ENCODE data around the gene INTU. TPM values are rescaled to one million over a fixed set of nuclear protein-coding genes. Genes with fewer than 3 reads are reported as not detected.

INTU gene
- total RNA-seq, 4 donors from 2014 or later = 4.1 to 6.0 (median 4.8) TPM

DNA sequence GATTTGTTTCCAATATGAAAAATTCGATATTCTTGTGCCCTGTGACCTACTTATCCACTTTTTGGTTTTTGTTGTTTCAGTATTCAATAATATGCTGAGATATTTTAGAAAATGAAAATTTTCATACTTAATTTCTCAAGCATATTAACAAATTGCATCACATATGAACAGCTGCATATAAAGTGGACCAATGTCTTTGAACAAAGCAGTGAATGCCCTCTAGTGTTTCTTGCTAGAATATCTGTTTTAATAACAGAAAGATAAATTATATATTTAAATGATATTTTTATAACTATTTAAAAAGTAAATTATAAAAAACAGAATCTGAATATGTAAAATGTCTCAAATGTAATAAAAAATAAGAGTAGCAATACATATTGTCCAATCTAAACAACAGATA lies 31.7 kb upstream of the INTU start:
- in situ Hi-C loops (cut with MboI; ENCODE audit: low pct_ligation_motif_present in 1 of 4, low pct_unique_long_range_greater_than_20kb in 1 of 4, low sequenced_read_pairs in 3 of 4) = loop anchor here in 1 of 4 donors (25.0 kb wide), 1 partner anchor 136 kb away; the partner anchor contains the start of gene SLC25A31
- H3K36me3 ChIP-seq = no peaks in the 10 kb centered on the region
- intact Hi-C loops (cut with DNase I; ENCODE audit: low total_unique reads) = no loop called here
- H3K4me3 ChIP-seq = no peak overlapping the region
- TF ChIP-seq EP300 (IDR thresholded peaks at IDR 0.05; ENCODE audit: low read depth) (no peak), POLR2A (IDR thresholded peaks at IDR 0.05) (no peak), POLR2AphosphoS5 (IDR thresholded peaks at IDR 0.05) (no peak), CTCF (IDR thresholded peaks at IDR 0.05) (no peak)
- no peak overlapping the region for H3K27ac ChIP-seq
- no peak for DNase-seq
- H3K9me3 ChIP-seq = no peaks in the 10 kb centered on the region
- H3K4me1 ChIP-seq = no peaks in the 10 kb centered on the region
- no peaks in the 10 kb centered on the region for H3K27me3 ChIP-seq
- 71 to 82% methylated on average over 1 of the region's 1 CpG for WGBS, 2 donors (ENCODE audit: low coverage in 1 of 2)

GRCh38 chr4:127604949-127605709 lies 27.6 kb upstream of the INTU start:
- in situ Hi-C loops (cut with MboI; ENCODE audit: low pct_ligation_motif_present in 1 of 4, low pct_unique_long_range_greater_than_20kb in 1 of 4, low sequenced_read_pairs in 3 of 4) = loop anchor here in 1 of 4 donors (25.0 kb wide), 1 partner anchor 132 kb away; the partner anchor contains the start of gene SLC25A31
- no peak for DNase-seq
- Histone ChIP-seq H3K27ac (no peak overlapping the region), H3K27me3 (no peaks in the 10 kb centered on the region), H3K4me3 (no peak overlapping the region), H3K36me3 (no peaks in the 10 kb centered on the region), H3K4me1 (no peaks in the 10 kb centered on the region), H3K9me3 (no peaks in the 10 kb centered on the region)
- TF ChIP-seq EP300 (IDR thresholded peaks at IDR 0.05; ENCODE audit: low read depth) (no peak), CTCF (IDR thresholded peaks at IDR 0.05) (peak; percentile 36 to 59 (median 45))
- intact Hi-C loops (cut with DNase I; ENCODE audit: low total_unique reads) = loop anchor here (5.0 kb wide), 1 partner anchor 127 kb away; the partner anchor contains the start of gene SLC25A31
- WGBS, 2 donors (ENCODE audit: low coverage in 1 of 2) = 14 to 23% methylated on average over 3 to 6 of the region's 6 CpGs

GRCh38 chr4:127606823-127607222 lies 25.9 kb upstream of the INTU start:
- Histone ChIP-seq H3K27me3 (no peaks in the 10 kb centered on the region), H3K27ac (no peak overlapping the region), H3K4me3 (no peak overlapping the region), H3K4me1 (no peaks in the 10 kb centered on the region), H3K36me3 (no peaks in the 10 kb centered on the region), H3K9me3 (no peaks in the 10 kb centered on the region)
- no peak for DNase-seq
- intact Hi-C loops (cut with DNase I; ENCODE audit: low total_unique reads) = loop anchor here (5.0 kb wide), 1 partner anchor 125 kb away; the partner anchor contains the start of gene SLC25A31
- in situ Hi-C loops (cut with MboI; ENCODE audit: low pct_ligation_motif_present in 1 of 4, low pct_unique_long_range_greater_than_20kb in 1 of 4, low sequenced_read_pairs in 3 of 4) = loop anchor here in 1 of 4 donors (25.0 kb wide), 1 partner anchor 130 kb away; the partner anchor contains the start of gene SLC25A31
- TF ChIP-seq POLR2A (IDR thresholded peaks at IDR 0.05) (no peak), CTCF (IDR thresholded peaks at IDR 0.05) (no peak), POLR2AphosphoS5 (IDR thresholded peaks at IDR 0.05) (no peak)

- intact Hi-C loops (cut with DNase I; ENCODE audit: low total_unique reads) (loop anchor here (5.0 kb wide), 1 partner anchor 123 kb away; the partner anchor contains the start of gene SLC25A31), in situ Hi-C loops (cut with MboI; ENCODE audit: low pct_ligation_motif_present in 1 of 4, low pct_unique_long_range_greater_than_20kb in 1 of 4, low sequenced_read_pairs in 3 of 4) (loop anchor here in 1 of 4 donors (25.0 kb wide), 1 partner anchor 128 kb away; the partner anchor contains the start of gene SLC25A31)
- no peaks in the 10 kb centered on the region for H3K9me3 ChIP-seq
- WGBS, 2 donors (ENCODE audit: low coverage in 1 of 2) = 50 to 56% methylated on average over 2 to 5 of the region's 5 CpGs
- no peak overlapping the region for H3K27ac ChIP-seq
- no peaks in the 10 kb centered on the region for H3K4me1 ChIP-seq
- no peak for TF ChIP-seq CTCF (IDR thresholded peaks at IDR 0.05)
- no peak for TF ChIP-seq EP300 (IDR thresholded peaks at IDR 0.05; ENCODE audit: low read depth)
- TF ChIP-seq POLR2AphosphoS5 (IDR thresholded peaks at IDR 0.05) = no peak
- no peak for TF ChIP-seq POLR2A (IDR thresholded peaks at IDR 0.05)
- H3K4me3 ChIP-seq = no peak overlapping the region
- H3K36me3 ChIP-seq = no peaks in the 10 kb centered on the region
- DNase-seq = no peak
- no peaks in the 10 kb centered on the region for H3K27me3 ChIP-seq
Measured at GRCh38 chr4:127609484-127609883, 23.3 kb upstream of the INTU start.
